ENCODE results near the gene ISCA2. TPM values are rescaled to one million over a fixed set of nuclear protein-coding genes. Genes with fewer than 3 reads are reported as not detected.

The ISCA2 gene
- total and polyA plus RNA-seq, 9 donors = 21.7 to 27.1 (median 24.5) TPM

GRCh38 chr14:74463697-74464096, 29.9 kb upstream of the ISCA2 start:
- H3K27me3 ChIP-seq (ENCODE audit: control insufficient read depth, insufficient read depth, low read length) = no peaks in the 10 kb centered on the region
- no peaks in the 10 kb centered on the region for H3K9me3 ChIP-seq (replicated peaks; ENCODE audit: control insufficient read depth, low read depth, low read length)
- H3K4me1 ChIP-seq (ENCODE audit: control insufficient read depth, insufficient read depth, low read length) = no peaks in the 10 kb centered on the region
- 67% methylated on average over 4 of the region's 5 CpGs for WGBS (ENCODE audit: insufficient coverage)
- no peak overlapping the region for H3K4me3 ChIP-seq (ENCODE audit: low read length)
- no peak for DNase-seq
- H3K36me3 ChIP-seq (ENCODE audit: control insufficient read depth, insufficient read depth, low read length) = no peaks in the 10 kb centered on the region
- no peak overlapping the region for H3K27ac ChIP-seq (ENCODE audit: low read length)

- H3K27me3 ChIP-seq (ENCODE audit: control insufficient read depth, insufficient read depth, low read length) = no peaks in the 10 kb centered on the region
- no CpG with 5 or more reads among the region's 3 CpGs for WGBS (ENCODE audit: insufficient coverage)
- DNase-seq = no peak
- H3K4me1 ChIP-seq (ENCODE audit: control insufficient read depth, insufficient read depth, low read length) = no peaks in the 10 kb centered on the region
- H3K36me3 ChIP-seq (ENCODE audit: control insufficient read depth, insufficient read depth, low read length) = no peaks in the 10 kb centered on the region
- no peak overlapping the region for H3K4me3 ChIP-seq (ENCODE audit: low read length)
- H3K9me3 ChIP-seq (replicated peaks; ENCODE audit: control insufficient read depth, low read depth, low read length) = no peaks in the 10 kb centered on the region
- H3K27ac ChIP-seq (ENCODE audit: low read length) = no peak overlapping the region
These were observed 28.8 kb upstream of the ISCA2 start for GRCh38 chr14:74464785-74465184.

- H3K4me3 ChIP-seq (ENCODE audit: low read length) = no peak overlapping the region
- WGBS (ENCODE audit: insufficient coverage) = no CpG with 5 or more reads among the region's 2 CpGs
- DNase-seq = no peak
These were observed 28.2 kb upstream of the ISCA2 start for GRCh38 chr14:74465335-74465734.

GRCh38 chr14:74468513-74468912, 25.1 kb upstream of the ISCA2 start:
- Histone ChIP-seq H3K4me1 (ENCODE audit: control insufficient read depth, insufficient read depth, low read length) (no peaks in the 10 kb centered on the region), H3K27ac (ENCODE audit: low read length) (no peak overlapping the region), H3K4me3 (ENCODE audit: low read length) (no peak overlapping the region), H3K36me3 (ENCODE audit: control insufficient read depth, insufficient read depth, low read length) (peaks cover 9% of the 10 kb centered on the region), H3K27me3 (ENCODE audit: control insufficient read depth, insufficient read depth, low read length) (no peaks in the 10 kb centered on the region), H3K9me3 (replicated peaks; ENCODE audit: control insufficient read depth, low read depth, low read length) (no peaks in the 10 kb centered on the region)
- 91% methylated on average over 3 of the region's 3 CpGs for WGBS (ENCODE audit: insufficient coverage)
- no peak for DNase-seq

More at GRCh38 chr14:74465335-74465734, 28.2 kb upstream of the ISCA2 start:
- Histone ChIP-seq H3K27ac (ENCODE audit: low read length) (no peak overlapping the region), H3K9me3 (replicated peaks; ENCODE audit: control insufficient read depth, low read depth, low read length) (no peaks in the 10 kb centered on the region), H3K27me3 (ENCODE audit: control insufficient read depth, insufficient read depth, low read length) (no peaks in the 10 kb centered on the region), H3K4me1 (ENCODE audit: control insufficient read depth, insufficient read depth, low read length) (no peaks in the 10 kb centered on the region), H3K36me3 (ENCODE audit: control insufficient read depth, insufficient read depth, low read length) (no peaks in the 10 kb centered on the region)

GRCh38 chr14:74469548-74470518, 23.7 kb upstream of the ISCA2 start:
- no peak for DNase-seq
- Histone ChIP-seq H3K27ac (ENCODE audit: low read length) (no peak overlapping the region), H3K4me3 (ENCODE audit: low read length) (no peak overlapping the region), H3K9me3 (replicated peaks; ENCODE audit: control insufficient read depth, low read depth, low read length) (no peaks in the 10 kb centered on the region), H3K27me3 (ENCODE audit: control insufficient read depth, insufficient read depth, low read length) (no peaks in the 10 kb centered on the region), H3K36me3 (ENCODE audit: control insufficient read depth, insufficient read depth, low read length) (peaks cover 20% of the 10 kb centered on the region), H3K4me1 (ENCODE audit: control insufficient read depth, insufficient read depth, low read length) (peaks cover 2% of the 10 kb centered on the region)
- WGBS (ENCODE audit: insufficient coverage) = 56% methylated on average over 3 of the region's 7 CpGs

- WGBS (ENCODE audit: insufficient coverage) = no CpG with 5 or more reads among the region's 2 CpGs
- H3K27ac ChIP-seq (ENCODE audit: low read length) = no peak overlapping the region
- H3K36me3 ChIP-seq (ENCODE audit: control insufficient read depth, insufficient read depth, low read length) = peaks cover 23% of the 10 kb centered on the region
- H3K4me1 ChIP-seq (ENCODE audit: control insufficient read depth, insufficient read depth, low read length) = peaks cover 2% of the 10 kb centered on the region
- no peaks in the 10 kb centered on the region for H3K27me3 ChIP-seq (ENCODE audit: control insufficient read depth, insufficient read depth, low read length)
- no peak overlapping the region for H3K4me3 ChIP-seq (ENCODE audit: low read length)
- no peak for DNase-seq
- no peaks in the 10 kb centered on the region for H3K9me3 ChIP-seq (replicated peaks; ENCODE audit: control insufficient read depth, low read depth, low read length)
These were observed 21.0 kb upstream of the ISCA2 start for GRCh38 chr14:74472601-74473000.

- peak; percentile 27 for DNase-seq
- WGBS (ENCODE audit: insufficient coverage) = no CpG with 5 or more reads among the region's 2 CpGs
- H3K27ac ChIP-seq (ENCODE audit: low read length) = no peak overlapping the region
- peaks cover 2% of the 10 kb centered on the region for H3K4me1 ChIP-seq (ENCODE audit: control insufficient read depth, insufficient read depth, low read length)
- no peaks in the 10 kb centered on the region for H3K27me3 ChIP-seq (ENCODE audit: control insufficient read depth, insufficient read depth, low read length)
- H3K9me3 ChIP-seq (replicated peaks; ENCODE audit: control insufficient read depth, low read depth, low read length) = no peaks in the 10 kb centered on the region
- peaks cover 26% of the 10 kb centered on the region for H3K36me3 ChIP-seq (ENCODE audit: control insufficient read depth, insufficient read depth, low read length)
- H3K4me3 ChIP-seq (ENCODE audit: low read length) = no peak overlapping the region
These were observed 19.2 kb upstream of the ISCA2 start for GRCh38 chr14:74474376-74474775.

GRCh38 chr14:74475678-74476077, 17.9 kb upstream of the ISCA2 start:
- Histone ChIP-seq H3K27me3 (ENCODE audit: control insufficient read depth, insufficient read depth, low read length) (no peaks in the 10 kb centered on the region), H3K9me3 (replicated peaks; ENCODE audit: control insufficient read depth, low read depth, low read length) (no peaks in the 10 kb centered on the region), H3K36me3 (ENCODE audit: control insufficient read depth, insufficient read depth, low read length) (peaks cover 30% of the 10 kb centered on the region), H3K4me1 (ENCODE audit: control insufficient read depth, insufficient read depth, low read length) (peaks cover 2% of the 10 kb centered on the region), H3K4me3 (ENCODE audit: low read length) (no peak overlapping the region), H3K27ac (ENCODE audit: low read length) (no peak overlapping the region)
- no peak for DNase-seq
- no CpG with 5 or more reads among the region's 3 CpGs for WGBS (ENCODE audit: insufficient coverage)

- Histone ChIP-seq H3K36me3 (ENCODE audit: control insufficient read depth, insufficient read depth, low read length) (peaks cover 30% of the 10 kb centered on the region), H3K27ac (ENCODE audit: low read length) (no peak overlapping the region), H3K27me3 (ENCODE audit: control insufficient read depth, insufficient read depth, low read length) (no peaks in the 10 kb centered on the region), H3K4me3 (ENCODE audit: low read length) (no peak overlapping the region), H3K4me1 (ENCODE audit: control insufficient read depth, insufficient read depth, low read length) (peaks cover 2% of the 10 kb centered on the region), H3K9me3 (replicated peaks; ENCODE audit: control insufficient read depth, low read depth, low read length) (no peaks in the 10 kb centered on the region)
- DNase-seq = no peak
- 83% methylated on average over 2 of the region's 4 CpGs for WGBS (ENCODE audit: insufficient coverage)
These were observed 17.5 kb upstream of the ISCA2 start for GRCh38 chr14:74476107-74476506.

GRCh38 chr14:74476607-74477006, 17.0 kb upstream of the ISCA2 start:
- DNase-seq = no peak
- H3K9me3 ChIP-seq (replicated peaks; ENCODE audit: control insufficient read depth, low read depth, low read length) = no peaks in the 10 kb centered on the region
- no peak overlapping the region for H3K27ac ChIP-seq (ENCODE audit: low read length)
- H3K27me3 ChIP-seq (ENCODE audit: control insufficient read depth, insufficient read depth, low read length) = no peaks in the 10 kb centered on the region
- H3K4me1 ChIP-seq (ENCODE audit: control insufficient read depth, insufficient read depth, low read length) = peaks cover 2% of the 10 kb centered on the region
- 60% methylated on average over 1 of the region's 3 CpGs for WGBS (ENCODE audit: insufficient coverage)
- H3K36me3 ChIP-seq (ENCODE audit: control insufficient read depth, insufficient read depth, low read length) = peaks cover 32% of the 10 kb centered on the region
- no peak overlapping the region for H3K4me3 ChIP-seq (ENCODE audit: low read length)
